ENCODE results near the gene CACNA1D.

DNA sequence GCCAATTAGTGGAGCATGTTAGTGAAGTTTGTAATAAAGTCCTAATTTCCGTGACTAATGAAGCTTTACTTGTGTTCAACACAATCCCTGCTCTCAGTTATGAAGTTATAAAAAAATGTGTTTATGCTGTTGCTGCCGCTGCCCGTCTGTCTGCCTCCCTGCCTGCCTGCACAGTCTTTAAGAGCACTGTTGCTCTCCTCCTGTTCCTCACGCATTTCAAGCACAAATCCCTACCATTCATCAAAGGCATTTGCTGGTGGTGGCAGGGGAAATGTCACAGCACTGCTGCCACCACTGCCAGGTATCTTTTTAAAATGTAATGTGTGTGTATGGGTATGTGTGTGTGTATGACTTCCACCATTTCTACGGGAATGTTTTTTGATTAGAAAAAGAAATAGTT is 58.8 kb downstream of the CACNA1D start:
- TF ChIP-seq GATA2 (IDR thresholded peaks at IDR 0.05; ENCODE audit: low read depth, low read length) = no peak
- TF ChIP-seq GATA3 (IDR thresholded peaks at IDR 0.05; ENCODE audit: low read depth, low read length) = no peak

All from SH-SY5Y (cell line).